Uterus (tissue), 2 donors: ENCODE measurements around the gene COL4A1.

ENCODE experiments used
- POLR2A ChIP-seq, 2 donors: fragments of 450-650 bp; IDR thresholded peaks; one replicate each; pipeline ENCODE4 v1.6.1; 2016; ENCODE audit warnings: antibody characterized with exemption in 2 of 2, mild to moderate bottlenecking in 1 of 2, moderate library complexity in 1 of 2
- TF ChIP-seq, protein P1 (sequence below), 4 experiments: fragments of 200-600 bp in 2 of 4; fragments of 450-650 bp in 2 of 4; sonication (generic) in 2 of 4; IDR thresholded peaks; one replicate each; pipeline ENCODE4 v1.5.1; 2016 to 2019; ENCODE audit warnings: antibody characterized with exemption in 4 of 4, mild to moderate bottlenecking in 2 of 4, moderate library complexity in 1 of 4

DNA sequence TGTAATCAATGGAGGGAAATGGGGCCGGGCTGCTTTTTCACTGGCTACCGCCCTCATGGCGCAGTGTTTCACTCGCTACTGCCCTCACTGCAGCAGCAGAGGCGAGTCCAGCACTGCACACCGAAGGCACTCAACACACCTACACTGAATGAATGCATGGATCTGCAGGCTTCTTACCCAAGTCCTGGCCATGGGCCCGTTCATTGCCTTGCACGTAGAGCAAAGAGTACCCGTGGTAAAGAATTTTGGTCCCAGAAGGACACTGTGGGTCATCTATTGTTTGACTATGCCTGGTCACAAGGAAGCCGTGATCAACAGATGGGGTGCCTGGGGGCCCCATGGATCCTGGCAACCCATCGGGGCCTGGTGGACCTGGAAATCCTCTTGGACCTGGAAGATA is 144.9 kb downstream of the COL4A1 start:
- TF ChIP-seq, protein P1, sequence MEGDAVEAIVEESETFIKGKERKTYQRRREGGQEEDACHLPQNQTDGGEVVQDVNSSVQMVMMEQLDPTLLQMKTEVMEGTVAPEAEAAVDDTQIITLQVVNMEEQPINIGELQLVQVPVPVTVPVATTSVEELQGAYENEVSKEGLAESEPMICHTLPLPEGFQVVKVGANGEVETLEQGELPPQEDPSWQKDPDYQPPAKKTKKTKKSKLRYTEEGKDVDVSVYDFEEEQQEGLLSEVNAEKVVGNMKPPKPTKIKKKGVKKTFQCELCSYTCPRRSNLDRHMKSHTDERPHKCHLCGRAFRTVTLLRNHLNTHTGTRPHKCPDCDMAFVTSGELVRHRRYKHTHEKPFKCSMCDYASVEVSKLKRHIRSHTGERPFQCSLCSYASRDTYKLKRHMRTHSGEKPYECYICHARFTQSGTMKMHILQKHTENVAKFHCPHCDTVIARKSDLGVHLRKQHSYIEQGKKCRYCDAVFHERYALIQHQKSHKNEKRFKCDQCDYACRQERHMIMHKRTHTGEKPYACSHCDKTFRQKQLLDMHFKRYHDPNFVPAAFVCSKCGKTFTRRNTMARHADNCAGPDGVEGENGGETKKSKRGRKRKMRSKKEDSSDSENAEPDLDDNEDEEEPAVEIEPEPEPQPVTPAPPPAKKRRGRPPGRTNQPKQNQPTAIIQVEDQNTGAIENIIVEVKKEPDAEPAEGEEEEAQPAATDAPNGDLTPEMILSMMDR (IDR thresholded peaks at IDR 0.05) = no peak
- TF ChIP-seq POLR2A (IDR thresholded peaks at IDR 0.05) = no peak
